Measurements from ENCODE around the gene TSEN54.

- TF ChIP-seq CTCF (IDR thresholded peaks at IDR 0.05) (no peak), POLR2A (IDR thresholded peaks at IDR 0.05) (no peak)
Measured at GRCh38 chr17:75524269-75524969, 8.1 kb downstream of the TSEN54 start.
